C4-2B (cell line): Measurements from ENCODE around the gene FRAS1.

ENCODE experiments used
- ZFX ChIP-seq: fragments of 450-650 bp; IDR thresholded peaks from 2 replicates; pipeline ENCODE4 v1.6.1; 2017
- TF ChIP-seq, protein P1 (sequence below): fragments of 450-650 bp; conservative IDR thresholded peaks from 2 replicates; pipeline ENCODE4 v1.5.1; 2017; ENCODE audit warnings: mild to moderate bottlenecking

DNA sequence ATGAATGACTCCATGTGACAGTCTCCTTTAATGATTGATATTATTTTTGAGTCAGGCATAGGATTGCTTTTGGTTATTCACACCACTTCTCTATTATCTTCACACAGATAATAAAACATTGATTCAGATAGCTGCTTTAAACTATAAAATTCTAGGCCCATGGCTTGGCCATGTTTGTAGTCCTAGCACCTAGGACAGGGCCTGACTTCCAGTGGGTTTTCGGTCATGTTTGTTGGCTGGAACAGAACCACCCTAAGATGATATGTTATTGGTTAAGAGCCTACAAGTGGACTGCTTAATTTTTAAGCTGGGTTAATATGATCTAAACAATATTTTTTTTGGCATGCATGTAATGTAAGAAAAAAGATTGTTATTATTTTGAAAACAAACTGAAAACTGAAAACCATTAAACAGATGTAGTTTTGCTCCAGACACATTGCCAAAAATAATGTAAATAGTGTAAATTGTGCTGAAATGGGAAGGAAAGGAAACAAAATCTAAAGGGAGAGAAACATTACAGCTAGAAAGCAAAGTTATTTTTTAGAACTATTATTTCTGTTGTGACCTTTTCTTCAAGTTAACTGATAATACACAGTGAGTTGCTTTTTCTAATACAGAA is 98.0 kb downstream of the FRAS1 start:
- TF ChIP-seq, protein P1, sequence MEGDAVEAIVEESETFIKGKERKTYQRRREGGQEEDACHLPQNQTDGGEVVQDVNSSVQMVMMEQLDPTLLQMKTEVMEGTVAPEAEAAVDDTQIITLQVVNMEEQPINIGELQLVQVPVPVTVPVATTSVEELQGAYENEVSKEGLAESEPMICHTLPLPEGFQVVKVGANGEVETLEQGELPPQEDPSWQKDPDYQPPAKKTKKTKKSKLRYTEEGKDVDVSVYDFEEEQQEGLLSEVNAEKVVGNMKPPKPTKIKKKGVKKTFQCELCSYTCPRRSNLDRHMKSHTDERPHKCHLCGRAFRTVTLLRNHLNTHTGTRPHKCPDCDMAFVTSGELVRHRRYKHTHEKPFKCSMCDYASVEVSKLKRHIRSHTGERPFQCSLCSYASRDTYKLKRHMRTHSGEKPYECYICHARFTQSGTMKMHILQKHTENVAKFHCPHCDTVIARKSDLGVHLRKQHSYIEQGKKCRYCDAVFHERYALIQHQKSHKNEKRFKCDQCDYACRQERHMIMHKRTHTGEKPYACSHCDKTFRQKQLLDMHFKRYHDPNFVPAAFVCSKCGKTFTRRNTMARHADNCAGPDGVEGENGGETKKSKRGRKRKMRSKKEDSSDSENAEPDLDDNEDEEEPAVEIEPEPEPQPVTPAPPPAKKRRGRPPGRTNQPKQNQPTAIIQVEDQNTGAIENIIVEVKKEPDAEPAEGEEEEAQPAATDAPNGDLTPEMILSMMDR = no peak
- TF ChIP-seq ZFX = no peak
